Kidney epithelial cell (primary cell): ENCODE measurements around the gene TTC38. TPM values are rescaled to one million over a fixed set of nuclear protein-coding genes. Genes with fewer than 3 reads are reported as not detected.
"Not testable (repeated sequence)": the region's sequence is repeated elsewhere in the genome, so short reads cannot be mapped to it uniquely, and the experiment has no call there.

ENCODE experiments used
- DNase-seq: peaks from one replicate; pipeline ENCODE4 v3.0.0-alpha.2; 2010; ENCODE audit warnings: low read depth
- H3K27me3 ChIP-seq: 2 replicates; pipeline ENCODE4 v1.6.0; 2011; ENCODE audit warnings: low read length; ENCODE audit not compliant: control insufficient read depth, insufficient read depth
- H3K36me3 ChIP-seq: 2 replicates; pipeline ENCODE4 v1.5.1; 2011; ENCODE audit warnings: low read length; ENCODE audit not compliant: control insufficient read depth, insufficient read depth
- H3K4me3 ChIP-seq: 2 replicates; pipeline ENCODE4 v1.5.1; 2011; ENCODE audit warnings: low read depth, mild to moderate bottlenecking, control low read depth, low read length
- CTCF ChIP-seq: IDR thresholded peaks from 2 replicates; pipeline ENCODE4 v1.5.1; 2011; ENCODE audit warnings: mild to moderate bottlenecking, moderate library complexity, low read length, control low read depth, inconsistent platforms; ENCODE audit not compliant: insufficient read depth, poor library complexity, severe bottlenecking
- total RNA-seq: library from RNA; depleted of rRNA; stranded (reverse); fragments of >200 nt; gene quantifications from 2 replicates; pipeline ENCODE4 v1.2.3, GENCODE V29; 2015

TTC38 gene
- total RNA-seq, 1 donor from 2014 or later, result 28.9 TPM

GRCh38 chr22:46312056-46312455 lies 44.2 kb downstream of the TTC38 start:
- no peak for DNase-seq
- Histone ChIP-seq H3K4me3 (no peak overlapping the region), H3K27me3 (no peaks in the 10 kb centered on the region), H3K36me3 (no peaks in the 10 kb centered on the region)
- TF ChIP-seq CTCF, result no peak

- H3K27me3 ChIP-seq, H3K36me3 ChIP-seq, H3K4me3 ChIP-seq, DNase-seq: not testable (repeated sequence)
Measured at GRCh38 chr22:46312848-46313247, 45.0 kb downstream of the TTC38 start.

- TF ChIP-seq CTCF, result no peak
- no peaks in the 10 kb centered on the region for H3K36me3 ChIP-seq
Measured at GRCh38 chr22:46315976-46316375, 48.2 kb downstream of the TTC38 start.

GRCh38 chr22:46317646-46318045 lies 49.8 kb downstream of the TTC38 start:
- H3K27me3 ChIP-seq, result no peaks in the 10 kb centered on the region
- DNase-seq, result no peak
- H3K4me3 ChIP-seq, result no peak overlapping the region
- TF ChIP-seq CTCF, result no peak
- H3K36me3 ChIP-seq, result peaks cover 1% of the 10 kb centered on the region

More at GRCh38 chr22:46315976-46316375, 48.2 kb downstream of the TTC38 start:
- no peak for DNase-seq
- Histone ChIP-seq H3K4me3 (no peak overlapping the region), H3K27me3 (no peaks in the 10 kb centered on the region)

- no peak for TF ChIP-seq CTCF
- no peak overlapping the region for H3K4me3 ChIP-seq
- peaks cover 1% of the 10 kb centered on the region for H3K36me3 ChIP-seq
- H3K27me3 ChIP-seq, result no peaks in the 10 kb centered on the region
- DNase-seq, result no peak
Measured at GRCh38 chr22:46318576-46318975, 50.8 kb downstream of the TTC38 start.

GRCh38 chr22:46319319-46319718 lies 51.5 kb downstream of the TTC38 start:
- Histone ChIP-seq H3K36me3 (peaks cover 1% of the 10 kb centered on the region), H3K4me3 (no peak overlapping the region), H3K27me3 (no peaks in the 10 kb centered on the region)
- no peak for TF ChIP-seq CTCF
- DNase-seq, result no peak
